Body of pancreas (tissue), 4 donors: ENCODE measurements around the gene ITGA1. TPM values are rescaled to one million over a fixed set of nuclear protein-coding genes. Genes with fewer than 3 reads are reported as not detected.

Source experiments
- ATAC-seq: fragments of 150-250 bp; one replicate; pipeline ENCODE4 v1.9.1; 2016
- DNase-seq, 4 donors: peaks; one replicate each; pipeline ENCODE4 v3.0.0-alpha.2; 2019
- H3K27ac ChIP-seq, 4 donors: fragments of 200-600 bp; sonication (generic); 1 replicate in 3 of 4; 2 replicates in 1 of 4; pipeline versions ENCODE4 v1.5.1 to v1.6.1; 2016 to 2019; ENCODE audit warnings: mild to moderate bottlenecking in 1 of 4, mixed read lengths in 1 of 4, moderate library complexity in 1 of 4
- H3K27me3 ChIP-seq, 2 donors: fragments of 200-600 bp; sonication (generic); one replicate each; pipeline ENCODE4 v1.6.0; 2016; ENCODE audit warnings: mild to moderate bottlenecking in 1 of 2
- H3K36me3 ChIP-seq, 2 donors: fragments of 200-600 bp; sonication (generic); replicated peaks in 1 of 2; 2 replicates each; pipeline ENCODE4 v1.5.1; 2016; ENCODE audit warnings: low read depth in 2 of 2; ENCODE audit not compliant: insufficient read depth in 1 of 2
- H3K4me1 ChIP-seq: fragments of 200-600 bp; sonication (generic); one replicate; pipeline ENCODE4 v1.6.0; 2016
- H3K4me3 ChIP-seq, 2 donors: fragments of 200-600 bp; sonication (generic); 1 replicate in 1 of 2; 2 replicates in 1 of 2; pipeline ENCODE4 v1.5.1; 2016 to 2019
- H3K9me3 ChIP-seq, 3 donors: fragments of 200-600 bp; sonication (generic); 1 replicate in 2 of 3; 2 replicates in 1 of 3; pipeline ENCODE4 v1.5.1; 2016
- CTCF ChIP-seq, 7 experiments: fragments of 450-650 bp in 4 of 7; fragments of 200-600 bp in 3 of 7; sonication (generic) in 3 of 7; IDR thresholded peaks; one replicate each; pipeline ENCODE4 v1.5.1; 2016 to 2019; ENCODE audit warnings: antibody characterized with exemption in 7 of 7
- POLR2A ChIP-seq, 3 donors: fragments of 450-650 bp; IDR thresholded peaks; one replicate each; pipeline ENCODE4 v1.6.1; 2016; ENCODE audit warnings: antibody characterized with exemption in 3 of 3, mild to moderate bottlenecking in 2 of 3
- WGBS, 2 donors: methylation state at CpG; one replicate each; pipeline ENCODE4 v1.1.5; 2017; 5-methylcytosine and 5-hydroxymethylcytosine counted together
- intact Hi-C: fragments of 100-400 bp; cut with DNase I; formaldehyde crosslinking; loops from one replicate; pipeline ENCODE4 v1.15.1; 2023
- total RNA-seq, 2 donors: library from RNA; depleted of rRNA; stranded (reverse); fragments of >200 nt; gene quantifications; one replicate each; pipeline ENCODE4 v1.1.0, GENCODE V29; 2016

ITGA1 gene
- total RNA-seq, 2 donors from 2014 or later, result 6.9 to 11.2 TPM

GRCh38 chr5:52783226-52783959 lies 4.3 kb upstream of the ITGA1 start:
- H3K27ac ChIP-seq, result no peak overlapping the region
- no peak overlapping the region for H3K4me3 ChIP-seq
- H3K9me3 ChIP-seq, result no peaks in the 10 kb centered on the region
- DNase-seq, result no peak
- whole genome bisulfite sequencing, 2 donors, result 76 to 77% methylated on average over 2 of the region's 2 CpGs
- H3K27me3 ChIP-seq, result no peaks in the 10 kb centered on the region
- TF ChIP-seq CTCF (IDR thresholded peaks at IDR 0.05) (no peak), POLR2A (IDR thresholded peaks at IDR 0.05) (no peak)
- intact Hi-C loops, result loop anchor here (10.0 kb wide), 1 partner anchor 131 kb away; no protein-coding TSS in a partner anchor
- H3K4me1 ChIP-seq, result peaks cover 15% of the 10 kb centered on the region
- ATAC-seq, result no peak
- no peaks in the 10 kb centered on the region for H3K36me3 ChIP-seq

GRCh38 chr5:52784737-52785136 lies 3.0 kb upstream of the ITGA1 start:
- no peak for DNase-seq
- Histone ChIP-seq H3K27me3 (no peaks in the 10 kb centered on the region), H3K27ac (no peak overlapping the region), H3K4me1 (peaks cover 18% of the 10 kb centered on the region), H3K4me3 (no peak overlapping the region), H3K9me3 (no peaks in the 10 kb centered on the region), H3K36me3 (no peaks in the 10 kb centered on the region)
- intact Hi-C loops, result loop anchor here (10.0 kb wide), 1 partner anchor 130 kb away; no protein-coding TSS in a partner anchor
- TF ChIP-seq POLR2A (IDR thresholded peaks at IDR 0.05) (no peak), CTCF (IDR thresholded peaks at IDR 0.05) (no peak)
- ATAC-seq, result no peak
- WGBS, 2 donors, result 54 to 62% methylated on average over 6 of the region's 6 CpGs

- Histone ChIP-seq H3K36me3 (no peaks in the 10 kb centered on the region), H3K27me3 (no peaks in the 10 kb centered on the region), H3K27ac (no peak overlapping the region), H3K9me3 (no peaks in the 10 kb centered on the region), H3K4me1 (peaks cover 18% of the 10 kb centered on the region), H3K4me3 (no peak overlapping the region)
- WGBS, 2 donors, result 10 to 15% methylated on average over 4 of the region's 4 CpGs
- no peak for DNase-seq
- no peak for ATAC-seq
- TF ChIP-seq POLR2A (IDR thresholded peaks at IDR 0.05) (no peak), CTCF (IDR thresholded peaks at IDR 0.05) (no peak)
- intact Hi-C loops, result loop anchor here (10.0 kb wide), 1 partner anchor 128 kb away; no protein-coding TSS in a partner anchor
Observed at GRCh38 chr5:52786391-52786790, 1.3 kb upstream of the ITGA1 start.

- H3K4me3 ChIP-seq, result peak overlapping the region in 1 of 2 donors; percentile 36
- intact Hi-C loops, result loop anchor here (10.0 kb wide), 1 partner anchor 128 kb away; no protein-coding TSS in a partner anchor
- TF ChIP-seq CTCF (IDR thresholded peaks at IDR 0.05) (peak in 6 of 7 experiments; percentile 25 to 80 (median 64)), POLR2A (IDR thresholded peaks at IDR 0.05) (no peak)
- ATAC-seq (peak; percentile 52), DNase-seq (peak; percentile 55 to 69 (median 60))
- peak overlapping the region in 3 of 4 donors; percentile 67 to 80 (median 71) for H3K27ac ChIP-seq
- no peaks in the 10 kb centered on the region for H3K9me3 ChIP-seq
- WGBS, 2 donors, result 2% methylated on average over 11 of the region's 11 CpGs
- H3K4me1 ChIP-seq, result peaks cover 18% of the 10 kb centered on the region
- H3K27me3 ChIP-seq, result no peaks in the 10 kb centered on the region
- no peaks in the 10 kb centered on the region for H3K36me3 ChIP-seq
Observed at GRCh38 chr5:52786949-52787599, 642 bp upstream of the ITGA1 start.
